ENCODE data around the gene SSR4.
"Not testable (repeated sequence)": the region's sequence is repeated elsewhere in the genome, so short reads cannot be mapped to it uniquely, and the experiment has no call there.

Gene SSR4

DNA sequence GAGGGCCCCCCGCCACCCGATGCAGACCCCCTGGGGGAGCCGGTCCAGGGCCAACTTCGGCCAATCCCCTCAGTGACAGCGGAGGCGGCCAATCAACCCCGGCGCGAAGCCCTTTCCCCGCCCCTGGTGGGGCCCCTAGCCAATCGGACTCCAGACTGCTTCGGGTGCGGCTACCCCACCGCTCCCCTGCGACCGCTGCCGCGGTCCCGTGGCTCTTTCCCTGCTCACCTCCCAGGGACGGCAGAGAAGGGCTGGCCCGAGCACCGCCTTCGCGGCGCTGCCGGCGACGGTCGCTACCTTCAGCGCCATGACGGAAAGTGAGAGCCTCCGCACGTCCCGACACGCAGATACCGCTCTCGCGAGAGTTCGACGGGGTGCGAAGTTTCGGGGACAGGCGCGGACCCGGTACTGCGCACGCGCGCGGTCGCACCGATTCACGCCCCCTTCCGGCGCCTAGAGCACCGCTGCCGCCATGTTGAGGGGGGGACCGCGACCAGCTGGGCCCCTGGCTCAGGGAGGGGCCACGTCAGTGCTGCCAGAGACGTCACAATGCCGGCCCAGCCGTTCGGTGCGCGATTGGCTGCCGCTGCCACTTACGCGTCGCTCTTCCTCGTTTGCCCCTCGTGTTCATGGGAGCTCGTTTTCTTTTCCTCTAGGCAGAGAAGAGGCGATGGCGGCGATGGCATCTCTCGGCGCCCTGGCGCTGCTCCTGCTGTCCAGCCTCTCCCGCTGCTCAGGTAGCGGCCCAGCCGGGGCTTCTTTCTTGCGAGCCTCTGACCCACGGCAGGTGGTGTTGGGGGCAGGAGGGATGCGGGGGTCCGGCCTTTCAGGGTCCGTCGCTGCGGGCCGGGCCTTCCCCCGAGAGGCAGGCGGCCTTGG is at the start of gene SSR4, which contains the start of gene IDH3G:
TSS of gene SSR4 (plus strand) at position 651 of the 879 bp plus-strand sequence. CDS start at position 671, 20 bp downstream.
TSS of gene IDH3G (minus strand) at position 358 of the 879 bp plus-strand sequence. CDS start at position 309, 49 bp downstream.
- TF ChIP-seq JUND (IDR thresholded peaks at IDR 0.05; ENCODE audit: low read depth) = no peak
- in situ Hi-C loops (cut with HindIII; ENCODE audit: low pct_unique_long_range_greater_than_20kb, low sequenced_read_pairs) = no loop called here

GRCh38 chrX:153745067-153745433 is 49.4 kb upstream of the SSR4 start:
- DNase-seq (ENCODE audit: low read depth in 1 of 2, low spot score in 1 of 2); in situ Hi-C loops (cut with HindIII; ENCODE audit: low pct_unique_long_range_greater_than_20kb, low sequenced_read_pairs): not testable (repeated sequence)

More for the DNA sequence above, at the start of gene SSR4, which contains the start of gene IDH3G:
- peak; percentile 91 to 93 for DNase-seq (ENCODE audit: low read depth in 1 of 2, low spot score in 1 of 2)

DNA sequence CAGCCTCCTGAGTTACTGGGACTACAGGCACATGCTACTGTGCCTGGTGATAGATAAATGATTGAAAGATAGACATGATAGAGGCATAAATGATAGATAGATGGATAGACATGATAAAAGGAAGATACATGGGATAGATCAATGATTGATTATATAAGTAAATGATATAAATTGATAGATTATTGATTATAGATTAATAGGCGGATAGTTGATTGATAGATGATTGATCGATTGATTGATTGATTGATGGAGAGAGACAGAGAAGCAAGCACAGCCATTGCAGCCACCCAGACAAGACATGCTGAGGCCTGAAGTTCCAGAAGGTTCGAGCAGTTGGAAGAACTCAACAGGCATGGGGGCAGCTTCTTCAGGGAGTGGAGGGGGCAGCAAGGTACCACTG is 48.1 kb upstream of the SSR4 start:
- no peak for TF ChIP-seq JUND (IDR thresholded peaks at IDR 0.05; ENCODE audit: low read depth)
- in situ Hi-C loops (cut with HindIII; ENCODE audit: low pct_unique_long_range_greater_than_20kb, low sequenced_read_pairs) = no loop called here
- no peak for DNase-seq (ENCODE audit: low read depth in 1 of 2, low spot score in 1 of 2)

GRCh38 chrX:153746991-153747390 is 47.5 kb upstream of the SSR4 start:
- in situ Hi-C loops (cut with HindIII; ENCODE audit: low pct_unique_long_range_greater_than_20kb, low sequenced_read_pairs); DNase-seq (ENCODE audit: low read depth in 1 of 2, low spot score in 1 of 2): not testable (repeated sequence)

DNA sequence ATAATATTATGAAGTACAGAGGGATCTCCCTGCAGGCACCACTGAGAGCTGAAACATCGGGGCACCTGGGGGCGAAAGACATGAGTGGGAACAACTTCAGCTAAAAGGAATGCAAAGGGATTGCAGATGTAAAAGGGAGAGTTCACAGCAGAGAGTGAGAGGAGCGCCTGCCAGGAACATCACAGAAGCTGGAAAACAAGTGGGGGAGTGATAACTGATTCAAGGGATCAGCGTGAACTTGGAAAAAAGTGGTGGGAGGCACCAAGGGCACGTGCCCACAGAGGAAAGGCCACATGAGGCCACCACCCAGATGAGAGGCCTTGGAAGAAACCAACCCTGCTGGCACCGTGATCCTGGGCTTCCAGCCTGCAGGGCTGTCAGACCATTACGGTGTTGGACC is 45.5 kb upstream of the SSR4 start:
- DNase-seq (ENCODE audit: low read depth in 1 of 2, low spot score in 1 of 2); in situ Hi-C loops (cut with HindIII; ENCODE audit: low pct_unique_long_range_greater_than_20kb, low sequenced_read_pairs): not testable (repeated sequence)

DNA sequence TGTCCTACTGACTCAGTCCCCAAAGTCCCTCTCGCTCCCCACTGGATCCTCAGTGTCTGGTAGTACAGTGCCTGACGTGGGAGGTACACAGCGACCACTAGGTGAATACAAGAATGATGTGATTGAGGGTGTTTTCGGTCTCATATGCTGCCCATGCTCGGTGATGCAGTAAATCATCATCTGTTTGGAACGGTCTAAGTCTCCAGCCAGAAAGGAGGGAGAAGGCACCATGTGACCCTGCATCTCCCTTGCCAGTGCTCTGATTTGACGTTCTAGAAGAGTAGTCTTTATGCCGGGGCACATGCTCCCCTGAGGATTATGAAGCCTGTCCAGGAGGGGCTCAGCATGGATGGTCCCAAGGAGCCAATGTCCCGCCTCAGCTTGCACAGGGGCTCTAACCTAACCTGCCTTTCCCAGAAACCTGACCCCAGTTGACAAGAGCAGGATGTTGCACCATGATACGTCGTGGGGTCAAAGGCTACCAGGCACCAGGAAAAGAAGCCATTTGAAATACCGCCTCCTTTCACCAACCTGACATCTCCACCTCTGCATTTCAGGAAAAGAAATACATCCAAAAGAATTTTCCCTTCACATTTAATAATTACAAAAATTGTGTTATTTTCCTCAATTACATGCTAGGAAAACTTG is 44.2 kb upstream of the SSR4 start:
- in situ Hi-C loops (cut with HindIII; ENCODE audit: low pct_unique_long_range_greater_than_20kb, low sequenced_read_pairs) = no loop called here
- no peak for TF ChIP-seq JUND (IDR thresholded peaks at IDR 0.05; ENCODE audit: low read depth)
- no peak for DNase-seq (ENCODE audit: low read depth in 1 of 2, low spot score in 1 of 2)

- in situ Hi-C loops (cut with HindIII; ENCODE audit: low pct_unique_long_range_greater_than_20kb, low sequenced_read_pairs) = no loop called here
- DNase-seq (ENCODE audit: low read depth in 1 of 2, low spot score in 1 of 2) = no peak
- no peak for TF ChIP-seq JUND (IDR thresholded peaks at IDR 0.05; ENCODE audit: low read depth)
Observed at GRCh38 chrX:153755136-153755535, 39.3 kb upstream of the SSR4 start.

- no peak for DNase-seq (ENCODE audit: low read depth in 1 of 2, low spot score in 1 of 2)
- TF ChIP-seq JUND (IDR thresholded peaks at IDR 0.05; ENCODE audit: low read depth) = no peak
- in situ Hi-C loops (cut with HindIII; ENCODE audit: low pct_unique_long_range_greater_than_20kb, low sequenced_read_pairs) = no loop called here
Observed at GRCh38 chrX:153761863-153762262, 32.6 kb upstream of the SSR4 start.

- TF ChIP-seq JUND (IDR thresholded peaks at IDR 0.05; ENCODE audit: low read depth) = no peak
- no peak for DNase-seq (ENCODE audit: low read depth in 1 of 2, low spot score in 1 of 2)
- in situ Hi-C loops (cut with HindIII; ENCODE audit: low pct_unique_long_range_greater_than_20kb, low sequenced_read_pairs) = no loop called here
Observed at GRCh38 chrX:153762626-153763173, 31.8 kb upstream of the SSR4 start.

DNA sequence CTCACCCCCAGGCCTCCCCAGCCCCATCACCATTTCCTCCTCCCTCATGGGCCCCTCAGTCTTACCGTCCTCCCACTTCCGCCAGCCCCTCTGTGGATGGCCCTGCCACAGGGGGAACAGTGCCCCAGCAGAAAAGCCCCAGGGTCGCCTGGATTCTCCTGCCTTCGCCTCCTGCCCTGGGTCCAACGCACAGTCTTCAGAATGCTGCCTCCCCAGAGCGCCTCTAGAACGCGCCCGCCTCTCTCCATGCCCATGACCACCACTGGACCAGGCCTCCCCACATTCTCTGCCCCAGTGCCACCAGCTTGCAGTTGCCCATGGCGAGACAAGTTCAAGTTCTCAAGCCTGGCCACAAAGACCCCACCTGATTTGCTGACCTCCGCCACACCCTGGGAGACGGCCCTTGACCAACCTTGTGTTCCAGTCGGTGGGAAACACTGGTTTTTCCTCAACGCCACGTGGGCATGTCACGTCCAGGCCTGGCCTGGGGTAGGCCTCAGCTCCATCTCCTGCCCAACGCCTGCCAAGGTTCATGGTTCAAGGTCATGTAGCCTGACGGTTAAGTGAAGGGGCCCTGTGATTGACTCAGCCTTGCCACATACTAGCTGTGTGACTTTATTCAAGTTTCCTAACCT is 31.1 kb upstream of the SSR4 start:
- in situ Hi-C loops (cut with HindIII; ENCODE audit: low pct_unique_long_range_greater_than_20kb, low sequenced_read_pairs) = no loop called here
- DNase-seq (ENCODE audit: low read depth in 1 of 2, low spot score in 1 of 2) = no peak
- no peak for TF ChIP-seq JUND (IDR thresholded peaks at IDR 0.05; ENCODE audit: low read depth)

DNA sequence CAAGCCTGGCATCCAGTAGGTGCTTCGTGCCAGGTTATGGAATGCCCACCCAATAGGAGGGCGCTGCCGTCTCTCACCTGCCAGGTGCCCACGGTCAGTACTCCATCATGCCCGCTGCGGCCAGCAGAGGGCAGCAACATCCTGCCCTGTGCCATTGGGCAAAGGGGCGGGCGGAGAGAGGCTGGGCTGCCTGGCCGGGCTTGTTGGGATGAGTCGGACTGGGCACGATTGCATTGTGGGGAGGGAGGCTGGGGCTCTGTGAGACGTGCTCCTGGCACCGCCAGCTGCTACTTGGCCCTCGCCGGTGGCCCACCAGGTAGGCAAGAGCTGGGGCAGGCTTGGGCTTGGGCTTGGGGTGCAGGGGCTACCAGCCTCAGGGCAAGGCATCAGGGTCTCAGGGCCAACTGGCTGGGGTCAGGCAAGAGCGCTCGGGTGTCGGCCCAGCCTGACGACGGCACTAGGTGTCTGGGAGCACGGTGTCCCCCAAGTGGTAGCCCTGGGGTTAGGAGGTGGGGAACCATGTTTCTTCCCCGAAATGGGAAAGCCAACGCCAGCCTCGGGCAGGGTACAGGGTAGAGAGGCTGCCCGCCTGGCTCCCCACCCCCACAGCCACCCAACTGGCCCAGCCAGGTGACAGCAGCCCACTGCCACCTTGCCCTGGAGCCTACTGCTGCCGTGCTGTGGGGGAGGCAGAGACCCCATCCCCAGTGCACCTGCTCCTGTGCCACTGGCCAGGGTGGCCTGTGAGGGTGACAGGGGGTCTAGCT is 30.3 kb upstream of the SSR4 start, which contains the start of gene PLXNB3:
TSS of gene PLXNB3 (plus strand) at position 261 of the 767 bp plus-strand sequence. CDS start 1,287 bp downstream, outside the sequence.
- no peak for TF ChIP-seq JUND (IDR thresholded peaks at IDR 0.05; ENCODE audit: low read depth)
- in situ Hi-C loops (cut with HindIII; ENCODE audit: low pct_unique_long_range_greater_than_20kb, low sequenced_read_pairs) = no loop called here
- peak; percentile 72 to 85 for DNase-seq (ENCODE audit: low read depth in 1 of 2, low spot score in 1 of 2)

- in situ Hi-C loops (cut with HindIII; ENCODE audit: low pct_unique_long_range_greater_than_20kb, low sequenced_read_pairs) = no loop called here
- no peak for TF ChIP-seq JUND (IDR thresholded peaks at IDR 0.05; ENCODE audit: low read depth)
- DNase-seq (ENCODE audit: low read depth in 1 of 2, low spot score in 1 of 2) = no peak
Observed at GRCh38 chrX:153764786-153765137, 29.7 kb upstream of the SSR4 start.
